ENCODE results near the gene YOD1. TPM values are rescaled to one million over a fixed set of nuclear protein-coding genes. Genes with fewer than 3 reads are reported as not detected.
"Not testable (repeated sequence)": the region's sequence is repeated elsewhere in the genome, so short reads cannot be mapped to it uniquely, and the experiment has no call there.

YOD1 gene
- total RNA-seq, 2 donors from 2014 or later, result 3.4 to 5.9 TPM

DNA sequence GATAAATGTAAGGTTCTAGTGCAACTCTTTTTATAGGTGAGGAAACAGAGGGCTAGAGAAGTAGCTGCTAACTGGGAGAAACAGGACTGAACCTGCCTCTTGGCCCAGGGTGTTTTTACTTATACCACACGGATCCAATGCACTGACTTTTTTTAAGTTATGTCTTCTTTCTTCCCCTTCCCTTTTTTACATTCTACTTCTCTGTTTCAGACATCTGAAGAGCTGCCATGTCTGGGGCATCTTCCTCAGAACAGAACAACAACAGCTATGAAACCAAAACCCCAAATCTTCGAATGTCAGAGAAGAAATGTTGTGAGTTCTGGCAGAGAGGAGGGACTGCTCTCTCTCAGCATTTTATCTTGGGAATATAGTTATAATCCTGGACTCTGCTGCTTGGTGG is 3.5 kb upstream of the YOD1 start:
- intact Hi-C loops (cut with DNase I), result no loop called here
- ATAC-seq (no peak), DNase-seq (no peak)

GRCh38 chr1:207052911-207053769 is 2.1 kb upstream of the YOD1 start, which contains the start of gene PFKFB2:
Gene PFKFB2, plus strand, starts transcription at chr1:207053275. Its CDS starts 1,443 bp downstream, at chr1:207054718.
- DNase-seq, result peak; percentile 97
- intact Hi-C loops (cut with DNase I), result no loop called here
- peak; percentile 89 to 93 for ATAC-seq

DNA sequence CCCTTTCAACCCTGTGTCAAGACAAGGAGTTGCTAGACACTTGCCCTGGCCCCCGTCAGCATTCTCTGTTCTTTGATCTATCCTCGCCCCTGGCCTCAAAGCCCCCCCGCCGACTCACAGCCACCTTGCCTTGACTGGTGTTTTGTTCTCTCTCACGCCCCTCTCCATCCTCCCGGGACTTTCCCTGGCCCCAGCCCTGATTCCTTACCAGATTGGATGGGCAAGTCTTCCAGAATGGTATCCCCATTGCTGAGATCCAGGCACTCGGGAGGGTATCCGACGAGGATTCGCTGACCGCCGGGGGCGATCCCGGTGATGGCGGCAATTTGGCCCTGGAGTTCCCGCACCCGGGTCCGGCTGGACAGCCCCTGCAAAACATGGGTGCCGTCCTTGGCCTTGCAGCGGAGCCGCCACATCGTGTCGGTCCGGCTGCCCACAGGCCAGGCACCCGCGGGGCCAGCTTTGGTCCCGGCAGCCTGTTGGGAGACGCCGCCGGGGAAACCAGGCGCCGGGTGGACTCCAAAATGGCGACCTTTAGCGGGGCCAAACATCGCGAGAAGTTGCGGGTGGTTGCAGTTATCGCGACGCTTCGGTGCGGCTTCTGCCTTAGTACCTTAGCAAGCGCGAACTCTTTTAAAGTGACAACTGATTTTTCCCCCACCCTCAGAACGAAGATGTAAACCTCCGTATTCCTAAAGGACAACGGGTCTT is 373 bp downstream of the YOD1 start:
- DNase-seq (peak; percentile 95), ATAC-seq (peak; percentile 75 to 81)
- intact Hi-C loops (cut with DNase I), result loop anchor here in 1 of 2 donors (2.0 kb wide), 1 partner anchor 28 kb away; no protein-coding TSS in a partner anchor

GRCh38 chr1:207049974-207050391 is 1.0 kb downstream of the YOD1 start:
- intact Hi-C loops (cut with DNase I), result loop anchor here in 1 of 2 donors (2.0 kb wide), 1 partner anchor 29 kb away; no protein-coding TSS in a partner anchor
- ATAC-seq (peak; percentile 31 to 50), DNase-seq (no peak)

DNA sequence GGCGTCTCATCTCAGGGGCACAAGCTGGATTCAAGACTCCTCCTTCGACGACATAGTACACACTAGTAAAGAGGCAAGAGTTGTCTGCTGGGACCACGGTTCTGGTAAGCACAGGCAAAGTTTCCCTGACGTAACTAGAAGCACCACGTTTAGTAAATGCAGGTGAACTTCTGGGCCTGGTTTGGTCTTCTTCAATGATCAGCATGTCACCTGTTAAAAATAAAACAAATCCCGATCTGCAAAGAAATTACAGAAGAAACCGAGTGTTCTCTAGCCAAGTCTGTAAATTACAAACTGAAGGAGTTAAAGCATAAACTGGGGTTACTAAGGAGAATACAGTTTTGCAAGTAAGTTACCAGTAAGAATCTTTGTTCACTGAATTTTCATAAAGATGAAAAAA is 1.5 kb downstream of the YOD1 start:
- DNase-seq (no peak), ATAC-seq (no peak)
- intact Hi-C loops (cut with DNase I), result no loop called here

DNA sequence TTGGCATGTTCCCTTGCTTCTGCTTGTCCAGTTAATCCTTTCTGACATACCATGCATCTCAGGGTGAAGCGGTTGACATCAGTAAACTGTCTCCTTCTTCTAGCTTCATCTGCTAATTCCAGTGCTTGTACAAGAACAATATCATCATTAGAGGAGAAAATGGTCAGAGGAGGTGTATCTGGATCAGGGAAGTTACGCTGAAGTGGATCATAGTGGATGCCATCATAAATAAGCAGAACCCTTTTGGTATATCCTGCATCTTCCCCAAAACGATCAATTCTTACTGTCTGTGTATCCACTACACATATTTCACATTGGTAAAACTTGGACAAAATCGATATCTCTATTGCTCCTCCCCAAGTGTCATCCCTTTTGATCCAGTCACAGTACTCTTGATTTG is 2.0 kb downstream of the YOD1 start:
- intact Hi-C loops (cut with DNase I), result no loop called here
- ATAC-seq (no peak), DNase-seq (no peak)

GRCh38 chr1:207048041-207048440 is 3.0 kb downstream of the YOD1 start:
- no peak for ATAC-seq
- intact Hi-C loops (cut with DNase I), result no loop called here
- DNase-seq, result no peak

DNA sequence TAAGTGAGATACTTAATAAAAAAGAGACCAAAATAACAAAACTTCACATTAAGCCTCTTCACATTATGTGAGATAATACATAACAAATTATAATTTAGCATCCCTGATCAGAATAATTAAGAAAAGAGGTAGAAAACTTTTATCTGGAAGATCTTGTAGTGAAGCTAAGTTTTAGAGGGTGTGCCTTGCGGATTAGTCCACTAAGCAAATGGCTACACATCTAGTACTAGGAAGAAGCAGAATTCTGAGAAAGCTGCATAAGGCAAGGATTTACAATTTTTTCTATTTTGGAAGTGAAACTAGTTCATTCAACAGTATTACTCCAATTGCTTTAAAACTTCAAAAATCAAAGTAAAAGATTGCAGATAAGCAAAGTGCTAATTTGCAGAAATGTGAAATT is 3.5 kb downstream of the YOD1 start:
- no peak for DNase-seq
- intact Hi-C loops (cut with DNase I), result no loop called here
- ATAC-seq, result no peak

DNA sequence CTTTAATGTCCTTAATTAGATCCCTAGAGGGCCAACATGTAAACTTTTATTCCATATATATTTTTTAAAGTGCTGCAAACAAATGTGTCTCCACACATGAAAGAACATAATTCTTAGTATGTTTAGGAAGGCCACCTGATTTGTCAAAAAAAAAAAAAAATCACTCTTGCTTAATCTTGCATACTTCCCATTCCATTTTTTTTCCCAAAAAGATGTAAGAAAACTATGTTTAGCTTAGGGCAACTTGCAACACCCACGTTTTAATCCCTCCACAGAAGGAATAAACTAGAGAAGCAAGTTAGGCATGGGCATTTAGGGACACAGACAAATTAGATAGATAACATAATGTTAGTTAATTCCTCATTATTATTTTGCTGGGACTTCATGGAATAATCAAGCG is 5.6 kb downstream of the YOD1 start:
- intact Hi-C loops (cut with DNase I), result no loop called here
- DNase-seq (no peak), ATAC-seq (no peak)

- ATAC-seq; DNase-seq; intact Hi-C loops (cut with DNase I): not testable (repeated sequence)
Observed at GRCh38 chr1:207041397-207041796, 9.6 kb downstream of the YOD1 start.

DNA sequence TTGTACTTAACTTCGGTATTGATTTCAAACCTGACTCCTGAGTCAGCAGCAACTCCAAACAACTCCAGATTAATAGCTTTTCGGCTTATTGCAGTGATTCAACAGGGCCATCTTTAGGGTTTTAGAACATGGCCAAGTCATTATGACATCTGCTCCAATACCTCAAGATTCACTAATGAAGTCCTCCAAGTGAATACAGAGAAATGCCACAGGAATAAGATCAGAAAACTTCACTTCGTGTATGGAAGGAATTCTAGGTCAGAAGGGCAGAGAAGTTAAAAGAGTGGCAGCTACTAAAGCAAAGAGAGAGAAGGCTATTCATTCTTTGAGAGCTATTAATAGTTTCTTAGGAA is 10.9 kb downstream of the YOD1 start:
- no peak for ATAC-seq
- no peak for DNase-seq
- intact Hi-C loops (cut with DNase I), result no loop called here

GRCh38 chr1:207039380-207040180 is 11.4 kb downstream of the YOD1 start:
- intact Hi-C loops (cut with DNase I), result loop anchor here in 1 of 2 donors (5.0 kb wide), 1 partner anchor 38 kb away; no protein-coding TSS in a partner anchor
- ATAC-seq, result peak; percentile 76
- no peak for DNase-seq

GRCh38 chr1:207036865-207037264 is 14.1 kb downstream of the YOD1 start:
- DNase-seq (no peak), ATAC-seq (no peak)
- intact Hi-C loops (cut with DNase I), result loop anchor here in 1 of 2 donors (5.0 kb wide), 1 partner anchor 40 kb away; no protein-coding TSS in a partner anchor

GRCh38 chr1:207035877-207036551 is 15.0 kb downstream of the YOD1 start:
- ATAC-seq (no peak), DNase-seq (no peak)
- intact Hi-C loops (cut with DNase I), result loop anchor here in 1 of 2 donors (5.0 kb wide), 1 partner anchor 41 kb away; no protein-coding TSS in a partner anchor

DNA sequence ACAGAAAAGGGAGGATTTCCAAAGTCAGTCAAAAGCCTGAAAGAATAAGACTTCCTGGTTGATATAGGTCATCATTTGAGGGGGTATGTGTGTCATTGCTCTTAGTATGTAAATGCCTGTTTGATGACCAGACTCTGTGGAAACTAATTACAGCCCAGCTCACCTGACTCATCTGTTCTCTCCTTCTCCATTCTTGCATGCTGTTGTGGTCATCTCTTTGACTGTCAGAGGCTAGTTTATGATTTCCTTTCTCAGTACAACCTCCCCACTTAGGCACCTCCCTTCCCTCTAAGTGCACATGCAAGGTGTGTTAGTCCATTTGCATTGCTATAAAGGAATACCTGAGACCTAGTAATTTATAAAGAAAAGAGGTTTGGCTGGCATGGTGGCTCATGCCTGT is 16.0 kb downstream of the YOD1 start:
- ATAC-seq, result no peak
- DNase-seq, result no peak
- intact Hi-C loops (cut with DNase I), result loop anchor here in 1 of 2 donors (5.0 kb wide), 1 partner anchor 42 kb away; no protein-coding TSS in a partner anchor

DNA sequence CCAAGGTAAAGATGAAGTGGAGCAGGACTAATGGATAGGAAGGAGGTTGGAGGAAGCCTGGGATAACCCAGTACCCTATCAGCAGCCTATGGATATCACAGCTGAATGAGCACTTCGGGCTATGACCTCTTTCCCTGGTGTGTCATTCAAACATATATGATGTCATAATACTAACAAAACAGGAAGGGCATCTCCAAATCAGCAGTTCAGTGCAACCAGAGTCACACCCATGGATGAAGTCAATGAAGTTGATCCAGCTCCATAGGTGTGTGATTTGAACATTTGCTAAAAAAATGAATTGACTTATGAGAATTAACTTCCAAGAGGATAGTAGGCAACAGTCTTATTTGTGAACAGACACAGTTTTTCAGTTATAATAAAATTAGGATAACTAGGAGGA is 16.8 kb downstream of the YOD1 start:
- intact Hi-C loops (cut with DNase I), result no loop called here
- ATAC-seq, result no peak
- DNase-seq, result no peak

GRCh38 chr1:207033302-207033701 is 17.7 kb downstream of the YOD1 start:
- ATAC-seq (no peak), DNase-seq (no peak)
- intact Hi-C loops (cut with DNase I), result no loop called here

DNA sequence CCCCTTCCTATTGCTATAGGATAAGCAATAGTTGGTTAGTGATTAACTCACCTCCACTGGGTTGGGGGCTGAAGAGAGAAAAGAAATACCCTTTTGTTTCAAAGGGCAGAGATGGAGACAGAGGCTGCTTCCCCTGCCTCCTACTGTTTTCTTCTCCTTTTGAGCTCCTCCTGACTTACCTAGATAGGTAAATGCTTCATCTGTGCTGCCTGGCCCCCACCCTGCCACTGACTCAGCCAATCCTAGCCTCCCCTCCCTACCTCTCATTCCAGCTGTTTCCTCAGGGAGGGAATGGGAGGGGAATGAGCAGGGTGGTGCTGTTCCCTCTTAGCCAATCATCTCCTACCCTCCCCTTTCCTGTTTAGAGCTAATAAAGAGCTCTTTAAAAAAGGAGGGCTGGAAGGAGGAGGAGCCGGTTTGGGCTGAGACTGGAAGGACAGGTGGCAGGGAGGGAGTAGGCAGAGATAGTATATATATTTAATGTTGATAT is 18.4 kb downstream of the YOD1 start, which contains the start of gene C1orf116:
C1orf116 (minus strand) TSS at position 229 of the 490 bp plus-strand sequence. CDS start 5,158 bp downstream, outside the sequence.
- no peak for DNase-seq
- intact Hi-C loops (cut with DNase I), result no loop called here
- peak; percentile 50 to 78 for ATAC-seq
